ENCODE data around the gene NEK10.

DNA sequence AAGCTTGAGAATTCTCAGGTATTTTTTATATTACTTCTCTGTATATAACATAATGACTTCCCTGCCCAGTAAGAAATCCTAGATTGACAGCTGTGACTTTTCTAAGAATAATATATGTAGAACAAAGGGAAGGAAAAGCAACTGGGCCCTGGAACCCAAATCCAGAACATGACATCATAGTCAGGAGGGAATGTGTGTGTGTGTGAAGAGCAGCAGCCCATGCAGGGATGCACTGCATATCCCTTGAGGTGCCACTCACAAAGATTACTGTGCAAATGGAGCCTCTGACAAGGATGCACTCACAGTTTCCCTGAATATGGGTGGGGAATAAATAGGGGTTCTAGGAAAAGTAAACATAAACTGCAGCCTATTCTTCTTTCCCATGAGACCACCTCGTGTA lies 279.5 kb downstream of the NEK10 start:
- TF ChIP-seq CTCF (IDR thresholded peaks at IDR 0.05; ENCODE audit: low read length) (no peak), EZH2 (IDR thresholded peaks at IDR 0.05; ENCODE audit: borderline replicate concordance, low read length) (no peak)
